Activated T-cell treated with anti-CD3 and anti-CD28 coated beads for 48 hours (primary cell): Measurements from ENCODE around the gene GPR35.

ENCODE experiments used
- DNase-seq: peaks from one replicate; pipeline ENCODE4 v3.0.0-alpha.2; 2020; ENCODE audit warnings: low read depth

GPR35 gene

GRCh38 chr2:240624950-240625621, at the start of gene GPR35:
Gene GPR35 (plus strand): TSS chr2:240625480. CDS start chr2:240629953, 4,473 bp downstream.
- DNase-seq = peak; percentile 80

- no peak for DNase-seq
These were observed 49.2 kb upstream of the GPR35 start for GRCh38 chr2:240576036-240576435.

- DNase-seq = no peak
These were observed 48.7 kb upstream of the GPR35 start for GRCh38 chr2:240576436-240577205.

GRCh38 chr2:240577281-240578109, 47.8 kb upstream of the GPR35 start:
- DNase-seq = no peak

GRCh38 chr2:240578110-240578450, 47.2 kb upstream of the GPR35 start:
- DNase-seq = no peak

- DNase-seq = no peak
These were observed 46.8 kb upstream of the GPR35 start for GRCh38 chr2:240578488-240578887.

- DNase-seq = no peak
These were observed 46.1 kb upstream of the GPR35 start for GRCh38 chr2:240579071-240579762.

GRCh38 chr2:240579771-240580614, 45.3 kb upstream of the GPR35 start:
- DNase-seq = peak; percentile 73

- no peak for DNase-seq
These were observed 43.5 kb upstream of the GPR35 start for GRCh38 chr2:240581811-240582210.

GRCh38 chr2:240582781-240583180, 42.5 kb upstream of the GPR35 start:
- no peak for DNase-seq

GRCh38 chr2:240583774-240584173, 41.5 kb upstream of the GPR35 start:
- DNase-seq = no peak

GRCh38 chr2:240584486-240585031, 40.7 kb upstream of the GPR35 start:
- no peak for DNase-seq

GRCh38 chr2:240585101-240585500, 40.2 kb upstream of the GPR35 start:
- DNase-seq = no peak

- no peak for DNase-seq
These were observed 39.5 kb upstream of the GPR35 start for GRCh38 chr2:240585681-240586197.

- peak; percentile 96 for DNase-seq
These were observed 38.9 kb upstream of the GPR35 start, which contains the start of gene CAPN10 for GRCh38 chr2:240586198-240586918. Gene CAPN10 (plus strand): TSS chr2:240586734. CDS start chr2:240586912, 178 bp downstream.

- peak; percentile 45 for DNase-seq
These were observed 38.1 kb upstream of the GPR35 start for GRCh38 chr2:240586919-240587800.

- DNase-seq = no peak
These were observed 37.1 kb upstream of the GPR35 start for GRCh38 chr2:240588006-240588655.

- no peak for DNase-seq
These were observed 36.6 kb upstream of the GPR35 start for GRCh38 chr2:240588669-240589068.
